ENCODE data around the gene NSUN6.

DNA sequence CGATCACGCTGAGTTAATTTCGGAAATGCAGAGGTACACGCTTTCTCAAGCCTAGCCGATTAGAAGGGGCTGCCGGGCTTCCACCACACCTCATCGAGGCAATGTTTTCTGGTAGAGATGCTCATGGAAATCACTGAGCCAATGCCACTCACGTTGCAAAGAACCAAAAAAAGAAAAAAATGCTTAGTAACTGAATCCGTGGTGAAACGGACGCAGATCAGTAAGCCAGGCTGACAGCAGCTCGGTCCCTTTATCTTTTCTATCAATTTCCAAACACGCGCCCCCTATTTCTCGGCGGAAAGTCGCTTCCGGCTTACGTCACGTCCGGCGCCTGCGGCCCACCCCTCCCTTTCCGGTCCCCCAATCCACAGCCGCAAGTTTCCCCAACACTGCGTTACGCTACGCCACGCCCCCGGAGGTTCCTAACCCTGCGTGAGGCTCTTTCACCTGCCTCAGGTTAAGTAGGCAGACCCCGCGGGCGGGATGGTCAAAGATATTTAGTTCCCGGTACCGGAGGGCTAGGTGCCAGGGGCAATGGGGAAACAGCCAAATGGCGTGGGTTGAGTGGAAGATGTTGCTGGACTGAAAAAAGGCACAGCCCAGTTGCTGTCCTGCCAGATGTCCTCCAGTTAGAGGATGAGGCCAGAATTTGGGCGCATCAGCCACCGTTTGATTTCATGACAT lies at the start of gene NSUN6:
- TF ChIP-seq EZH2 (IDR thresholded peaks at IDR 0.05) (no peak), POLR2AphosphoS5 (IDR thresholded peaks at IDR 0.05; ENCODE audit: borderline replicate concordance, low read depth, low read length) (peak; percentile 81), FOXP2 (optimal IDR thresholded peaks at IDR 0.05; ENCODE audit: control extremely low read depth, extremely low read length, insufficient read depth) (no peak)
